B cell (primary cell): ENCODE data around the gene TMEM129. TPM values are rescaled to one million over a fixed set of nuclear protein-coding genes. Genes with fewer than 3 reads are reported as not detected.

Experiments used
- ATAC-seq: fragments of 200-7000 bp; cut with Tn5 transposase; one replicate; pipeline ENCODE4 v1.10.0; 2021; ENCODE audit warnings: low read depth, mild to moderate bottlenecking, moderate number of reproducible peaks, moderate library complexity
- CTCF ChIA-PET: fragments of 350-600 bp; sonication (Branson Sonifier 250); formaldehyde crosslinking; loops from one replicate; lab custom pipeline; 2021; ENCODE audit warnings: antibody characterized with exemption, inconsistent platforms; lab: Charles Lee
- POLR2A ChIA-PET: fragments of 350-600 bp; sonication (Branson Sonifier 250); formaldehyde crosslinking; loops from one replicate; lab custom pipeline; 2021; ENCODE audit warnings: antibody characterized with exemption; lab: Charles Lee
- DNase-seq: peaks from one replicate; pipeline ENCODE4 v3.0.0; 2013
- H2AFZ ChIP-seq: 2 replicates; pipeline ENCODE4 v1.6.1; 2012; ENCODE audit warnings: mild to moderate bottlenecking, low read depth, low read length; ENCODE audit not compliant: insufficient read depth, poor library complexity, severe bottlenecking
- H3K27ac ChIP-seq, 2 donors: 1 replicate in 1 of 2; 2 replicates in 1 of 2; pipeline ENCODE4 v1.5.1; 2012 to 2013; ENCODE audit warnings: low read length in 2 of 2, mild to moderate bottlenecking in 2 of 2, moderate library complexity in 1 of 2
- H3K27me3 ChIP-seq, 4 experiments: fragments of 200-600 bp in 1 of 4; sonication (generic) in 1 of 4; replicated peaks in 1 of 4; 1 replicate in 2 of 4; 2 replicates in 2 of 4; pipeline versions ENCODE4 v1.6.1 to v1.7.0; 2013 to 2016; ENCODE audit warnings: low read length in 3 of 4, mild to moderate bottlenecking in 2 of 4, mixed read lengths in 1 of 4, moderate library complexity in 1 of 4; ENCODE audit not compliant: insufficient read depth in 4 of 4, control insufficient read depth in 3 of 4; ENCODE audit errors: control extremely low read depth in 1 of 4
- H3K36me3 ChIP-seq, 2 experiments: replicated peaks in 1 of 2; 1 replicate in 1 of 2; 2 replicates in 1 of 2; pipeline versions ENCODE4 v1.6.1 to v1.7.1; 2013; ENCODE audit warnings: low read length in 1 of 2; ENCODE audit not compliant: insufficient read depth in 2 of 2, control insufficient read depth in 1 of 2; ENCODE audit errors: control extremely low read depth in 1 of 2, extremely low read depth in 1 of 2
- H3K4me1 ChIP-seq, 2 donors: fragments of 200-600 bp in 1 of 2; sonication (generic) in 1 of 2; 1 replicate in 1 of 2; 2 replicates in 1 of 2; pipeline versions ENCODE4 v1.5.1 to v1.6.1; 2013 to 2017; ENCODE audit warnings: low read length in 2 of 2; ENCODE audit not compliant: control insufficient read depth in 2 of 2, insufficient read depth in 2 of 2
- H3K4me2 ChIP-seq: replicated peaks from 2 replicates; pipeline ENCODE3; 2012; ENCODE audit warnings: mild to moderate bottlenecking, low read depth, low read length; ENCODE audit not compliant: poor library complexity, severe bottlenecking
- H3K4me3 ChIP-seq, 5 experiments: fragments of 200-600 bp in 1 of 5; sonication (generic) in 1 of 5; 1 replicate in 3 of 5; 2 replicates in 2 of 5; pipeline versions ENCODE4 v1.5.1 to v1.7.0; 2011 to 2016; ENCODE audit warnings: low read length in 4 of 5, mild to moderate bottlenecking in 4 of 5, low read depth in 2 of 5, control low read depth in 1 of 5, moderate library complexity in 1 of 5; ENCODE audit not compliant: insufficient read depth in 1 of 5; ENCODE audit errors: control extremely low read depth in 1 of 5, extremely low read depth in 1 of 5
- H3K79me2 ChIP-seq: fragments of 200-600 bp; sonication (generic); one replicate; pipeline ENCODE4 v1.6.0; 2016; ENCODE audit warnings: low read length; ENCODE audit not compliant: control insufficient read depth, insufficient read depth
- H3K9ac ChIP-seq: fragments of 200-600 bp; sonication (generic); 2 replicates; pipeline ENCODE4 v1.6.1; 2017; ENCODE audit warnings: mild to moderate bottlenecking, low read length, moderate library complexity
- H3K9me3 ChIP-seq, 3 donors: one replicate each; pipeline versions ENCODE4 v1.6.1 to v1.7.1; 2013; ENCODE audit warnings: low read length in 2 of 3; ENCODE audit not compliant: control insufficient read depth in 2 of 3, insufficient read depth in 1 of 3; ENCODE audit errors: control extremely low read depth in 1 of 3
- H4K20me1 ChIP-seq: 2 replicates; pipeline ENCODE4 v1.6.0; 2012; ENCODE audit warnings: mild to moderate bottlenecking, low read length; ENCODE audit not compliant: insufficient read depth, control insufficient read depth, poor library complexity, severe bottlenecking
- H3K27ac Mint-ChIP-seq: one replicate; pipeline ENCODE4 v1.8.0; 2021; ENCODE audit warnings: mixed read lengths
- H3K27me3 Mint-ChIP-seq: one replicate; pipeline ENCODE4 v1.8.0; 2021; ENCODE audit warnings: mixed read lengths
- H3K4me1 Mint-ChIP-seq: one replicate; pipeline ENCODE4 v1.8.0; 2021; ENCODE audit warnings: mixed read lengths
- H3K4me3 Mint-ChIP-seq: one replicate; pipeline ENCODE4 v1.8.0; 2021; ENCODE audit warnings: mixed read lengths
- H3K9me3 Mint-ChIP-seq: one replicate; pipeline ENCODE4 v1.8.0; 2022; ENCODE audit warnings: mixed read lengths; ENCODE audit not compliant: insufficient read depth
- EZH2 ChIP-seq: IDR thresholded peaks from 2 replicates; pipeline ENCODE4 v1.6.1; 2012; ENCODE audit warnings: borderline replicate concordance, low read depth, mild to moderate bottlenecking, moderate library complexity, low read length; ENCODE audit not compliant: insufficient read depth, poor library complexity, severe bottlenecking
- WGBS: methylation state at CpG from one replicate; pipeline ENCODE4 v1.1.5; 2013; ENCODE audit warnings: missing lambda C conversion rate; ENCODE audit not compliant: insufficient coverage; 5-methylcytosine and 5-hydroxymethylcytosine counted together
- intact Hi-C: fragments of 100-400 bp; cut with micrococcal nuclease; formaldehyde crosslinking; loops from one replicate; pipeline ENCODE4 v1.10.0; 2022
- polyA plus RNA-seq: library from polyadenylated mRNA; depleted of rRNA; stranded (reverse); fragments of >200 nt; gene quantifications from 2 replicates; pipeline ENCODE4 v1.2.3, GENCODE V29; 2012
- total RNA-seq, 2 donors: library from RNA; stranded (reverse); fragments of 120-200 nt in 1 of 2; gene quantifications; 1 replicate in 1 of 2; 2 replicates in 1 of 2; pipeline versions ENCODE4 v1.2.3 to v1.2.4, GENCODE V29; 2013 to 2022
- TF ChIP-seq, protein P1 (sequence below): fragments of 200-600 bp; IDR thresholded peaks from one replicate; pipeline ENCODE4 v1.8.0; 2022; ENCODE audit warnings: antibody characterized with exemption, mild to moderate bottlenecking

Gene TMEM129
- total and polyA plus RNA-seq, 2 donors (not counting 1 experiment from before 2014, with no cell fraction given), result 41.0 to 76.5 TPM

DNA sequence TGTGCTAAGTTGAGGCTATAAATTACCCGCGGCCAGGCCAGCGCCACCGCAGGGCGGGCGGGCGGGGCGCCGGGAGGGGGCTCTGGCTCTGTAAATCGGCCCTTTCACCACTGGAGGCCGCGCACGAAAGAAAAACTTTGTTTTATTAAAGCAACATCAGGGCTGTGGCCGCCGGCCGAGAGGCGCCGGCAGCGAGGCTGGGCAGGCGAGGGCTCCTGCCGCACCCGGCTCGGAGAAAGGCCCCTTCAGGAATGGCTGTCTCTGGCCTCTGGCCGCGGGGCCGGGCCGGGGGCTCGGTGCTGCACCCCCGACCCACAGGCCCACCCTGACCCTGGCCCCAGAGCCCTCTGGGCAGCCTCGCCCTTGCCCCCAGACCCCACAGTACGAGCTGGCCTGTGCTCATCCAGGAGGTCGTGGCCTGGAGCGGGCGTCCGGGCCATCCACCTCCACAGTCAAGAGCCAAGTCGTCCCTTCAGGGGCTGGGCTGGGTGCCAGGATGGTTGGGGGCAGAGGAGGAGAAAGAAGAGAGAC, 42.5 kb upstream of the TMEM129 start:
- H3K36me3 ChIP-seq, result no peaks in the 10 kb centered on the region
- peaks cover 13% of the 10 kb centered on the region for H3K27me3 Mint-ChIP-seq
- peak overlapping the region; percentile 43 for H3K4me2 ChIP-seq
- H3K4me1 Mint-ChIP-seq, result peaks cover 19% of the 10 kb centered on the region
- H3K4me3 Mint-ChIP-seq, result no peak overlapping the region
- intact Hi-C loops, result no loop called here
- H3K9ac ChIP-seq, result no peak overlapping the region
- H3K79me2 ChIP-seq, result no peaks in the 10 kb centered on the region
- no peak for ATAC-seq
- peaks cover 0 to 34% (median 5%) of the 10 kb centered on the region in 4 experiments for H3K27me3 ChIP-seq
- no peak for TF ChIP-seq EZH2
- TF ChIP-seq, protein P1, sequence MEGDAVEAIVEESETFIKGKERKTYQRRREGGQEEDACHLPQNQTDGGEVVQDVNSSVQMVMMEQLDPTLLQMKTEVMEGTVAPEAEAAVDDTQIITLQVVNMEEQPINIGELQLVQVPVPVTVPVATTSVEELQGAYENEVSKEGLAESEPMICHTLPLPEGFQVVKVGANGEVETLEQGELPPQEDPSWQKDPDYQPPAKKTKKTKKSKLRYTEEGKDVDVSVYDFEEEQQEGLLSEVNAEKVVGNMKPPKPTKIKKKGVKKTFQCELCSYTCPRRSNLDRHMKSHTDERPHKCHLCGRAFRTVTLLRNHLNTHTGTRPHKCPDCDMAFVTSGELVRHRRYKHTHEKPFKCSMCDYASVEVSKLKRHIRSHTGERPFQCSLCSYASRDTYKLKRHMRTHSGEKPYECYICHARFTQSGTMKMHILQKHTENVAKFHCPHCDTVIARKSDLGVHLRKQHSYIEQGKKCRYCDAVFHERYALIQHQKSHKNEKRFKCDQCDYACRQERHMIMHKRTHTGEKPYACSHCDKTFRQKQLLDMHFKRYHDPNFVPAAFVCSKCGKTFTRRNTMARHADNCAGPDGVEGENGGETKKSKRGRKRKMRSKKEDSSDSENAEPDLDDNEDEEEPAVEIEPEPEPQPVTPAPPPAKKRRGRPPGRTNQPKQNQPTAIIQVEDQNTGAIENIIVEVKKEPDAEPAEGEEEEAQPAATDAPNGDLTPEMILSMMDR, result no peak
- H3K4me3 ChIP-seq, result no peak overlapping the region
- H3K27ac Mint-ChIP-seq, result no peak overlapping the region
- WGBS, result 18% methylated on average over 32 of the region's 36 CpGs
- ChIA-PET CTCF (no interaction called here), POLR2A (no interaction called here)
- H3K9me3 Mint-ChIP-seq, result no peaks in the 10 kb centered on the region
- no peak overlapping the region for H3K27ac ChIP-seq
- H3K4me1 ChIP-seq, result peaks cover 17 to 19% of the 10 kb centered on the region in 2 donors
- H3K9me3 ChIP-seq, result no peaks in the 10 kb centered on the region
- DNase-seq, result no peak
- H2AFZ ChIP-seq, result no peak overlapping the region
- H4K20me1 ChIP-seq, result no peaks in the 10 kb centered on the region

DNA sequence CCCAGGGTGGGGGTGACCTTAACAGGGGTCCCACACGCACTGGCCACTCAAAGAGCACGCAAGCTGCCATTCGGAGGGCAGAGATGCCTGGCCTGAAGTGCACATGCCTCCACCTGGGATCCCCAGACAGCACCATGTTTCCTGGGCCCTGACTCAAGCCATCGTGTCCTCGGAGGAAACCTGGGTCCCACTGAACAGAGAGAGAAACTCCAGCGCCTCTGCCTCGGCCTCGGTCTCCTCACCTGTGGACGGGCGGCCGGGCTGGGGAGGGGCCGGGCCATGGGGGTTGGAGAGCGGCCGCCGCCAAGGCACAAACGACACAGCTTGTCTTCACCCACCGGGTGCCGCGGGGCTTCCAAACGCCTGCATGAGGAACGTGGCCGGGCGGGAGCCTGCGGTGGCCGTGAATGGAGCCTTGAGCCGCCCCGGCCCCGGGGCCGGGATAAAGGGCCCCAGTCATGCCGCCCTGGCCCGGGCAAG, 42.0 kb upstream of the TMEM129 start:
- H3K27ac ChIP-seq, result no peak overlapping the region
- intact Hi-C loops, result no loop called here
- CTCF ChIA-PET, result no interaction called here
- peaks cover 0 to 29% (median 3%) of the 10 kb centered on the region in 4 experiments for H3K27me3 ChIP-seq
- TF ChIP-seq, protein P1, result no peak
- TF ChIP-seq EZH2, result no peak
- H3K4me3 Mint-ChIP-seq, result no peak overlapping the region
- peak overlapping the region; percentile 37 for H3K27ac Mint-ChIP-seq
- H2AFZ ChIP-seq, result no peak overlapping the region
- ATAC-seq (no peak), DNase-seq (no peak)
- POLR2A ChIA-PET, result no interaction called here
- peaks cover 9% of the 10 kb centered on the region for H3K27me3 Mint-ChIP-seq
- 36% methylated on average over 31 of the region's 31 CpGs for WGBS
- peak overlapping the region; percentile 25 for H3K4me2 ChIP-seq
- H3K4me3 ChIP-seq, result no peak overlapping the region
- no peak overlapping the region for H3K9ac ChIP-seq
- H3K79me2 ChIP-seq, result no peaks in the 10 kb centered on the region
- no peaks in the 10 kb centered on the region for H3K9me3 Mint-ChIP-seq
- no peaks in the 10 kb centered on the region for H3K36me3 ChIP-seq
- H3K4me1 Mint-ChIP-seq, result peaks cover 14% of the 10 kb centered on the region
- peaks cover 12 to 14% of the 10 kb centered on the region in 2 donors for H3K4me1 ChIP-seq
- H3K9me3 ChIP-seq, result no peaks in the 10 kb centered on the region
- no peaks in the 10 kb centered on the region for H4K20me1 ChIP-seq
